Measurements from ENCODE around the gene APBA2.

Gene APBA2

GRCh38 chr15:28986726-28987125, 101.0 kb downstream of the APBA2 start:
- no peak for DNase-seq

- DNase-seq, result no peak
Observed at GRCh38 chr15:28987337-28987736, 101.6 kb downstream of the APBA2 start.

- no peak for DNase-seq
Observed at GRCh38 chr15:28989239-28989830, 103.6 kb downstream of the APBA2 start.

- DNase-seq, result no peak
Observed at GRCh38 chr15:28989896-28990295, 104.1 kb downstream of the APBA2 start.

GRCh38 chr15:28990390-28990789, 104.6 kb downstream of the APBA2 start:
- DNase-seq, result no peak

GRCh38 chr15:28991236-28992171, 105.7 kb downstream of the APBA2 start:
- DNase-seq, result no peak

GRCh38 chr15:28992336-28992864, 106.6 kb downstream of the APBA2 start:
- DNase-seq, result no peak

- peak; percentile 8 to 30 for DNase-seq
Observed at GRCh38 chr15:28993051-28993719, 107.4 kb downstream of the APBA2 start.

GRCh38 chr15:28993720-28994053, 107.9 kb downstream of the APBA2 start:
- no peak for DNase-seq

GRCh38 chr15:28994142-28994830, 108.5 kb downstream of the APBA2 start:
- no peak for DNase-seq

GRCh38 chr15:28994831-28995596, 109.2 kb downstream of the APBA2 start:
- DNase-seq, result peak; percentile 11 to 20

GRCh38 chr15:28995705-28996104, 109.9 kb downstream of the APBA2 start:
- DNase-seq, result no peak

- DNase-seq, result no peak
Observed at GRCh38 chr15:28996289-28996688, 110.5 kb downstream of the APBA2 start.

GRCh38 chr15:28996953-28997352, 111.2 kb downstream of the APBA2 start:
- DNase-seq, result no peak

- DNase-seq, result no peak
Observed at GRCh38 chr15:28997791-28998190, 112.0 kb downstream of the APBA2 start.

GRCh38 chr15:28998511-28998910, 112.7 kb downstream of the APBA2 start:
- no peak for DNase-seq

GRCh38 chr15:29003191-29003839, 117.5 kb downstream of the APBA2 start:
- DNase-seq, result no peak

- DNase-seq, result no peak
Observed at GRCh38 chr15:29003840-29004233, 118.1 kb downstream of the APBA2 start.

- no peak for DNase-seq
Observed at GRCh38 chr15:29005931-29006330, 120.2 kb downstream of the APBA2 start.

GRCh38 chr15:29008846-29009245, 123.1 kb downstream of the APBA2 start:
- no peak for DNase-seq

- no peak for DNase-seq
Observed at GRCh38 chr15:29012097-29012496, 126.3 kb downstream of the APBA2 start.

GRCh38 chr15:29014493-29014892, 128.7 kb downstream of the APBA2 start:
- DNase-seq, result no peak

Data from inflammatory macrophage treated with lipopolysaccharide for 1 hour (primary cell).